Chondrocyte (in vitro differentiated cells): Measurements from ENCODE around the gene ARHGAP42. TPM values are rescaled to one million over a fixed set of nuclear protein-coding genes. Genes with fewer than 3 reads are reported as not detected.

Experiments
- DNase-seq: peaks from one replicate; pipeline ENCODE4 v3.0.0; 2021; ENCODE audit warnings: mixed read lengths, low spot score
- H3K27ac Mint-ChIP-seq: one replicate; pipeline ENCODE4 v1.8.0; 2021; ENCODE audit warnings: mild to moderate bottlenecking, moderate library complexity, mixed read lengths; ENCODE audit not compliant: unreplicated experiment
- H3K27me3 Mint-ChIP-seq: 2 replicates; pipeline ENCODE4 v1.8.0; 2021; ENCODE audit warnings: low read depth, mixed read lengths
- H3K36me3 Mint-ChIP-seq: 2 replicates; pipeline ENCODE4 v1.8.0; 2021; ENCODE audit warnings: low read depth, mixed read lengths
- H3K4me1 Mint-ChIP-seq: 2 replicates; pipeline ENCODE4 v1.8.0; 2021; ENCODE audit warnings: low read depth, mild to moderate bottlenecking, mixed read lengths
- H3K4me3 Mint-ChIP-seq: one replicate; pipeline ENCODE4 v1.8.0; 2021; ENCODE audit warnings: mild to moderate bottlenecking, moderate library complexity, mixed read lengths; ENCODE audit not compliant: unreplicated experiment
- H3K9me3 Mint-ChIP-seq: 2 replicates; pipeline ENCODE4 v1.8.0; 2021; ENCODE audit warnings: low read depth, mixed read lengths
- total RNA-seq: library from RNA; stranded (reverse); gene quantifications from 3 replicates; pipeline ENCODE4 v1.2.1, GENCODE V29; 2021
- TF ChIP-seq, protein P1 (sequence below): fragments of 200-600 bp; sonication (generic); IDR thresholded peaks from 2 replicates; pipeline ENCODE4 v1.5.0; 2021; ENCODE audit warnings: antibody characterized with exemption, mild to moderate bottlenecking, moderate library complexity

The ARHGAP42 gene
- total RNA-seq, 1 donor from 2014 or later: 16.1 TPM

GRCh38 chr11:100793525-100793924 is 106.4 kb downstream of the ARHGAP42 start:
- no peak for DNase-seq
- H3K4me1 Mint-ChIP-seq: peaks cover 33% of the 10 kb centered on the region
- H3K4me3 Mint-ChIP-seq: no peak overlapping the region
- TF ChIP-seq, protein P1, sequence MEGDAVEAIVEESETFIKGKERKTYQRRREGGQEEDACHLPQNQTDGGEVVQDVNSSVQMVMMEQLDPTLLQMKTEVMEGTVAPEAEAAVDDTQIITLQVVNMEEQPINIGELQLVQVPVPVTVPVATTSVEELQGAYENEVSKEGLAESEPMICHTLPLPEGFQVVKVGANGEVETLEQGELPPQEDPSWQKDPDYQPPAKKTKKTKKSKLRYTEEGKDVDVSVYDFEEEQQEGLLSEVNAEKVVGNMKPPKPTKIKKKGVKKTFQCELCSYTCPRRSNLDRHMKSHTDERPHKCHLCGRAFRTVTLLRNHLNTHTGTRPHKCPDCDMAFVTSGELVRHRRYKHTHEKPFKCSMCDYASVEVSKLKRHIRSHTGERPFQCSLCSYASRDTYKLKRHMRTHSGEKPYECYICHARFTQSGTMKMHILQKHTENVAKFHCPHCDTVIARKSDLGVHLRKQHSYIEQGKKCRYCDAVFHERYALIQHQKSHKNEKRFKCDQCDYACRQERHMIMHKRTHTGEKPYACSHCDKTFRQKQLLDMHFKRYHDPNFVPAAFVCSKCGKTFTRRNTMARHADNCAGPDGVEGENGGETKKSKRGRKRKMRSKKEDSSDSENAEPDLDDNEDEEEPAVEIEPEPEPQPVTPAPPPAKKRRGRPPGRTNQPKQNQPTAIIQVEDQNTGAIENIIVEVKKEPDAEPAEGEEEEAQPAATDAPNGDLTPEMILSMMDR: no peak
- H3K36me3 Mint-ChIP-seq: no peaks in the 10 kb centered on the region
- H3K27ac Mint-ChIP-seq: no peak overlapping the region
- H3K27me3 Mint-ChIP-seq: no peaks in the 10 kb centered on the region
- peaks cover 2% of the 10 kb centered on the region for H3K9me3 Mint-ChIP-seq

- no peak overlapping the region for H3K27ac Mint-ChIP-seq
- no peaks in the 10 kb centered on the region for H3K36me3 Mint-ChIP-seq
- peaks cover 25% of the 10 kb centered on the region for H3K4me1 Mint-ChIP-seq
- H3K9me3 Mint-ChIP-seq: peaks cover 2% of the 10 kb centered on the region
- no peak for DNase-seq
- no peaks in the 10 kb centered on the region for H3K27me3 Mint-ChIP-seq
- H3K4me3 Mint-ChIP-seq: no peak overlapping the region
- TF ChIP-seq, protein P1: no peak
Observed at GRCh38 chr11:100794446-100794845, 107.4 kb downstream of the ARHGAP42 start.

DNA sequence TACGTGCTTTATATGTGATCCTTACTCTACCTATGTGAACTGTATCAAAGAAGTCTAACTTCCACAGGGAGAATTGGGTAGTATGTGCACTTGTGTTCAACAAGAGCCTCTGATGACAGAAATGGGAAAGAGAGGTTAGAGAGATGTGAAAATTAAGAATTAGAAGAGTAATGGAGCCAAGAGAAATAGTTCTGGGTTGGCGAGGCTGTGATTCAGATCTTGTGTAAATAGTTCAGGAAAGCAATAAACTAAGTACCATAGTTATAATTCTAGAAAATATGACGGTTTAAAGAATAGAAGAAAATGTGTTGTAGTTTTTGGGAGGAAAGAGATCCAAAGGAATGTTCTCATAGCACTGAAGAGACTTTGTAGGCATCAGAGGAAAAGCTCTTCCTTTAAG is 112.4 kb downstream of the ARHGAP42 start:
- no peak overlapping the region for H3K4me3 Mint-ChIP-seq
- no peak overlapping the region for H3K27ac Mint-ChIP-seq
- no peaks in the 10 kb centered on the region for H3K27me3 Mint-ChIP-seq
- H3K4me1 Mint-ChIP-seq: peaks cover 4% of the 10 kb centered on the region
- H3K9me3 Mint-ChIP-seq: no peaks in the 10 kb centered on the region
- no peak for DNase-seq
- TF ChIP-seq, protein P1: no peak
- H3K36me3 Mint-ChIP-seq: no peaks in the 10 kb centered on the region

DNA sequence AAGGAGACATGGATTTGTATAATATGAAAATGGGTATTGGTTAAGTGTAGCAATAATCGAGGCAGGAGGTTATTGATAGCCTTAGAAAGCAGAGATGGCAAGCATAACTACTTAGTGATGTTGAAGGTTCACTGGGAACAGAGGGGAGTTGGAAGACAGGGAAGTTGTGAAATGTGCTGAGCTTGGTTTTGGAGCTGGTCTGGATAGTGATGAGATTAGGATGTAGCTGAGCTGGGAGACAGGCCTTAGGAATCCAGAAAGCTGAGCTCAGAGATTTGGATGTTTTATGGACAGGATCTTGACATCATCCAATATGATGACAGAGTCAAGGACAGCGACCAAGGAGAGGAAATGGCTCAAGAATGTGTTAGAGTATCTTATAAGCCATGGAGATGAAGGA is 113.1 kb downstream of the ARHGAP42 start:
- H3K27ac Mint-ChIP-seq: no peak overlapping the region
- TF ChIP-seq, protein P1: no peak
- H3K9me3 Mint-ChIP-seq: no peaks in the 10 kb centered on the region
- no peaks in the 10 kb centered on the region for H3K27me3 Mint-ChIP-seq
- DNase-seq: no peak
- no peaks in the 10 kb centered on the region for H3K36me3 Mint-ChIP-seq
- peaks cover 4% of the 10 kb centered on the region for H3K4me1 Mint-ChIP-seq
- no peak overlapping the region for H3K4me3 Mint-ChIP-seq

DNA sequence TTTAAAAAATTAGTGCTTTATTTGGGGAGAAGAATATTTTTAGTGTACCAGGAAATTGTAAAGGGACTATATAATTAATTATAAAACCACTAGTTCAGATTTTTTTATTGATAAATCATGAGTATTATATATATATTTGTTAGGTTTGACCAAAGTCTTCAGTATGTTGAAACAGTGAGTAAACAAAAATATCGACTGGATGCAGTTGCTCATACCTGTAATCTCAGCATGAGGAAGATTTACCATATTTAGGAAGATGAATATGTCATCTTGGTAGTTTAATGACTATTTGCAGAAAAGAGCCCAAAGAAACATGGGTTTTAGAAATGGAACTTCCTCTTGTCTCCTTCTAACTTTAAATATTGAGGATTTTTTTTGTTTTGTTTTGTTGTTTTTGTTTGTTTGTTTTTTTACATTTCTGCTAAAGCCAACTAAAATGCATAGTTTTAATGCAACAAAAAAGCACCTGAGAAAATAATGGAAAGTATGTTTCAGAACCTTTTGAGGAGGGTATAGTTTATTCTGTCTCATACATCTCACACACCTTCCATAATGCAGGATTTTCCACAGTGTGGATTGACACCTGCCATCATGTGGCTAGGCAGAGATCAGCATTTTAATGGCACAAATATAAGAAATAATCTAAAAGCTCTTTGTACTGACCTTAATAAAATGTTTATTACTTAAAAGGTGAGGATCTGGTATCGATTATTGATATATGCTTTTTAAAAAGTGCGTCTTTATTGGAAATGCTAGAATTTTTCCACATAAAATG is 114.3 kb downstream of the ARHGAP42 start:
- Mint-ChIP-seq H3K4me3 (no peak overlapping the region), H3K27ac (no peak overlapping the region), H3K27me3 (no peaks in the 10 kb centered on the region), H3K36me3 (no peaks in the 10 kb centered on the region), H3K9me3 (no peaks in the 10 kb centered on the region), H3K4me1 (no peaks in the 10 kb centered on the region)
- DNase-seq: no peak
- TF ChIP-seq, protein P1: no peak
